Endothelial cell of umbilical vein (primary cell): Measurements from ENCODE around the gene DNAH6. TPM values are rescaled to one million over a fixed set of nuclear protein-coding genes. Genes with fewer than 3 reads are reported as not detected.

Experiments
- BruUV-seq: library from RNA; stranded (reverse); fragments of 400-500 nt; replicated peaks from 2 replicates; lab custom pipeline; 2021; lab: Mats Ljungman, UMichigan
- CTCF ChIA-PET: fragments of 300-600, 350-600 bp; sonication (Branson Sonifier 250); formaldehyde crosslinking; loops from one replicate; lab custom pipeline; 2021; ENCODE audit warnings: antibody characterized with exemption, inconsistent platforms; lab: Charles Lee
- POLR2A ChIA-PET: fragments of 300-600, 350-600 bp; sonication (Branson Sonifier 250); formaldehyde crosslinking; loops from one replicate; lab custom pipeline; 2021; ENCODE audit warnings: antibody characterized with exemption, inconsistent platforms; lab: Charles Lee
- DNase-seq: peaks from one replicate; pipeline ENCODE4 v3.0.0-alpha.2; 2011; ENCODE audit warnings: low read depth, low spot score
- FAIRE-seq: peaks from 2 replicates; lab custom pipeline; 2011; peaks lifted over from hg19 to GRCh38; lab: Jason Lieb, UNC
- H2AFZ ChIP-seq: 2 replicates; pipeline ENCODE4 v1.6.0; 2012; ENCODE audit warnings: low read depth, low read length, control low read depth, inconsistent platforms
- H3K27ac ChIP-seq: 2 replicates; pipeline ENCODE4 v1.5.1; 2011; ENCODE audit warnings: low read depth, mild to moderate bottlenecking, control low read depth, low read length, moderate library complexity; ENCODE audit not compliant: insufficient read depth
- H3K27me3 ChIP-seq, 2 experiments: 2 replicates each; pipeline versions ENCODE4 v1.6.0 to v1.6.1; 2011; ENCODE audit warnings: low read length in 2 of 2, mixed read lengths in 1 of 2; ENCODE audit not compliant: control insufficient read depth in 2 of 2, insufficient read depth in 2 of 2
- H3K36me3 ChIP-seq, 2 experiments: 2 replicates in 1 of 2; 3 replicates in 1 of 2; pipeline ENCODE4 v1.5.1; 2011; ENCODE audit warnings: low read length in 2 of 2, mild to moderate bottlenecking in 1 of 2, moderate library complexity in 1 of 2; ENCODE audit not compliant: control insufficient read depth in 2 of 2, insufficient read depth in 2 of 2; ENCODE audit errors: extremely low read depth in 1 of 2
- H3K4me1 ChIP-seq: 3 replicates; pipeline ENCODE4 v1.5.1; 2011; ENCODE audit warnings: mild to moderate bottlenecking, low read length; ENCODE audit not compliant: control insufficient read depth, insufficient read depth; ENCODE audit errors: extremely low read depth
- H3K4me2 ChIP-seq: 2 replicates; pipeline ENCODE4 v1.6.1; 2011; ENCODE audit warnings: low read length, control low read depth, mixed read lengths; ENCODE audit not compliant: insufficient read depth
- H3K4me3 ChIP-seq, 3 experiments: fragments of 200-600 bp in 1 of 3; sonication (generic), shearing (Covaris generic) in 1 of 3; replicated peaks in 1 of 3; 2 replicates each; pipeline ENCODE4 v1.5.1; 2011 to 2016; ENCODE audit warnings: control low read depth in 3 of 3, low read length in 3 of 3, mild to moderate bottlenecking in 2 of 3, inconsistent platforms in 1 of 3, low read depth in 1 of 3, moderate library complexity in 1 of 3; ENCODE audit not compliant: insufficient read depth in 1 of 3
- H3K79me2 ChIP-seq: 2 replicates; pipeline ENCODE4 v1.6.0; 2012; ENCODE audit warnings: low read length, inconsistent platforms; ENCODE audit not compliant: control insufficient read depth, insufficient read depth
- H3K9ac ChIP-seq: replicated peaks from 2 replicates; pipeline ENCODE3; 2011; ENCODE audit warnings: low read length, control low read depth; ENCODE audit not compliant: insufficient read depth; ENCODE audit errors: extremely low read depth
- H3K9me1 ChIP-seq: replicated peaks from 3 replicates; pipeline ENCODE4 v1.6.0; 2011; ENCODE audit warnings: mild to moderate bottlenecking, low read length; ENCODE audit not compliant: control insufficient read depth, insufficient read depth; ENCODE audit errors: extremely low read depth
- H3K9me3 ChIP-seq: replicated peaks from 2 replicates; pipeline ENCODE4 v1.5.1; 2012; ENCODE audit warnings: low read length, inconsistent platforms; ENCODE audit not compliant: control insufficient read depth, insufficient read depth
- H4K20me1 ChIP-seq: replicated peaks from 2 replicates; pipeline ENCODE3; 2011; ENCODE audit warnings: mild to moderate bottlenecking, low read length; ENCODE audit not compliant: control insufficient read depth, insufficient read depth; ENCODE audit errors: extremely low read depth
- EZH2 ChIP-seq: IDR thresholded peaks from 2 replicates; pipeline ENCODE4 v1.6.1; 2012; ENCODE audit warnings: borderline replicate concordance, low read depth, mild to moderate bottlenecking, moderate library complexity, low read length, inconsistent platforms; ENCODE audit not compliant: severe bottlenecking
- FOS ChIP-seq: IDR thresholded peaks from 2 replicates; pipeline ENCODE4 v1.6.1; 2011; ENCODE audit warnings: mild to moderate bottlenecking, low read length, moderate library complexity, borderline replicate concordance; ENCODE audit not compliant: insufficient read depth
- GATA2 ChIP-seq: IDR thresholded peaks from 2 replicates; pipeline ENCODE4 v1.7.0; 2011; ENCODE audit warnings: low read depth, mild to moderate bottlenecking, moderate library complexity, mixed read lengths, low read length; ENCODE audit not compliant: insufficient read length, insufficient read depth
- JUN ChIP-seq: IDR thresholded peaks from 2 replicates; pipeline ENCODE4 v1.6.1; 2011; ENCODE audit warnings: borderline replicate concordance, low read depth; ENCODE audit not compliant: insufficient read length, insufficient read depth
- MAX ChIP-seq: IDR thresholded peaks from 2 replicates; pipeline ENCODE4 v1.6.1; 2011; ENCODE audit not compliant: insufficient read depth, insufficient read length
- MYC ChIP-seq: IDR thresholded peaks from one replicate; pipeline ENCODE4 v1.6.1; 2011; ENCODE audit warnings: mild to moderate bottlenecking, low read depth, low read length
- POLR2A ChIP-seq: IDR thresholded peaks from 2 replicates; pipeline ENCODE4 v1.6.1; 2012; ENCODE audit warnings: low read depth, mild to moderate bottlenecking, control low read depth, low read length
- POLR2AphosphoS5 ChIP-seq: IDR thresholded peaks from 2 replicates; pipeline ENCODE4 v1.6.1; 2012; ENCODE audit warnings: low read depth, mild to moderate bottlenecking, control low read depth, low read length, moderate library complexity; ENCODE audit not compliant: insufficient read depth
- dilution Hi-C: fragments of 300-500 bp; cut with MboI; formaldehyde crosslinking; loops from one replicate; pipeline ENCODE4 v1.15.0; 2019; ENCODE audit warnings: low sequenced_read_pairs; ENCODE audit not compliant: extremely low pct_ligation_motif_present
- intact Hi-C: fragments of 100-400 bp; cut with micrococcal nuclease; formaldehyde crosslinking; loops from one replicate; pipeline ENCODE4 v1.10.0; 2022
- polyA plus RNA-seq, 4 experiments: library from polyadenylated mRNA; depleted of rRNA in 3 of 4; stranded (reverse) in 3 of 4; unstranded in 1 of 4; fragments of >200 nt; gene quantifications; 2 replicates each; pipeline versions ENCODE4 v1.2.1 to v1.2.3, GENCODE V29; 2011 to 2012; ENCODE audit warnings: missing spikeins in 1 of 4
- total RNA-seq: library from RNA; stranded (reverse); gene quantifications from 2 replicates; pipeline ENCODE4 v1.2.3, GENCODE V29; 2021
- TF ChIP-seq, protein P1 (sequence below), 2 donors: IDR thresholded peaks; 1 replicate in 1 of 2; 2 replicates in 1 of 2; pipeline ENCODE4 v1.5.1; 2011; ENCODE audit warnings: low read length in 2 of 2, mild to moderate bottlenecking in 2 of 2, moderate library complexity in 2 of 2, control low read depth in 1 of 2, inconsistent platforms in 1 of 2, low read depth in 1 of 2; ENCODE audit not compliant: insufficient read depth in 1 of 2; ENCODE audit errors: extremely low read depth in 1 of 2

Gene DNAH6
- total and polyA plus RNA-seq, 2 donors (not counting 3 experiments of a cell fraction or from before 2014, with no cell fraction given) = 0.24 TPM; not detected in 1

GRCh38 chr2:84537251-84537650 lies 21.0 kb downstream of the DNAH6 start:
- POLR2A ChIA-PET = no interaction called here
- BruUV-seq = no TSS peak
- Histone ChIP-seq H3K27ac (no peak overlapping the region), H3K4me2 (no peak overlapping the region), H3K9ac (no peak overlapping the region), H3K4me1 (no peaks in the 10 kb centered on the region), H3K36me3 (no peaks in the 10 kb centered on the region), H3K9me3 (no peaks in the 10 kb centered on the region), H3K9me1 (no peaks in the 10 kb centered on the region), H3K27me3 (peaks cover 3 to 8% of the 10 kb centered on the region in 2 experiments), H3K4me3 (no peak overlapping the region), H3K79me2 (no peaks in the 10 kb centered on the region), H2AFZ (no peak overlapping the region), H4K20me1 (no peaks in the 10 kb centered on the region)
- FAIRE-seq = no peak
- TF ChIP-seq MYC (no peak), POLR2AphosphoS5 (no peak), FOS (no peak), MAX (no peak), POLR2A (no peak), JUN (no peak), GATA2 (no peak), EZH2 (no peak)
- TF ChIP-seq, protein P1, sequence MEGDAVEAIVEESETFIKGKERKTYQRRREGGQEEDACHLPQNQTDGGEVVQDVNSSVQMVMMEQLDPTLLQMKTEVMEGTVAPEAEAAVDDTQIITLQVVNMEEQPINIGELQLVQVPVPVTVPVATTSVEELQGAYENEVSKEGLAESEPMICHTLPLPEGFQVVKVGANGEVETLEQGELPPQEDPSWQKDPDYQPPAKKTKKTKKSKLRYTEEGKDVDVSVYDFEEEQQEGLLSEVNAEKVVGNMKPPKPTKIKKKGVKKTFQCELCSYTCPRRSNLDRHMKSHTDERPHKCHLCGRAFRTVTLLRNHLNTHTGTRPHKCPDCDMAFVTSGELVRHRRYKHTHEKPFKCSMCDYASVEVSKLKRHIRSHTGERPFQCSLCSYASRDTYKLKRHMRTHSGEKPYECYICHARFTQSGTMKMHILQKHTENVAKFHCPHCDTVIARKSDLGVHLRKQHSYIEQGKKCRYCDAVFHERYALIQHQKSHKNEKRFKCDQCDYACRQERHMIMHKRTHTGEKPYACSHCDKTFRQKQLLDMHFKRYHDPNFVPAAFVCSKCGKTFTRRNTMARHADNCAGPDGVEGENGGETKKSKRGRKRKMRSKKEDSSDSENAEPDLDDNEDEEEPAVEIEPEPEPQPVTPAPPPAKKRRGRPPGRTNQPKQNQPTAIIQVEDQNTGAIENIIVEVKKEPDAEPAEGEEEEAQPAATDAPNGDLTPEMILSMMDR (IDR thresholded peaks at IDR 0.05; ENCODE audit: extremely low read depth in 1 of 2, insufficient read depth in 1 of 2, low read depth in 1 of 2, low read length in 2 of 2) = no peak
- CTCF ChIA-PET = no interaction called here
- intact Hi-C loops = no loop called here
- dilution Hi-C loops = no loop called here
- no peak for DNase-seq
